H1 (cell line): ENCODE data around the gene TRIM22. TPM values are rescaled to one million over a fixed set of nuclear protein-coding genes. Genes with fewer than 3 reads are reported as not detected.

Experiments used
- CTCF ChIA-PET: fragments of 300-600 bp; sonication (Branson Sonifier 250); formaldehyde crosslinking; loops from one replicate; lab custom pipeline; 2021; ENCODE audit not compliant: partially characterized antibody; lab: Charles Lee
- POLR2A ChIA-PET: fragments of 300-600 bp; sonication (Branson Sonifier 250); formaldehyde crosslinking; loops from one replicate; lab custom pipeline; 2021; ENCODE audit warnings: inconsistent platforms; ENCODE audit not compliant: partially characterized antibody; lab: Charles Lee
- DNase-seq, 2 experiments: peaks; one replicate each; pipeline versions ENCODE4 v3.0.0 to v3.0.0-alpha.2; 2010 to 2022; ENCODE audit warnings: low spot score in 2 of 2, low read depth in 1 of 2, mixed read lengths in 1 of 2
- FAIRE-seq: peaks from 2 replicates; lab custom pipeline; 2011; peaks lifted over from hg19 to GRCh38; lab: Jason Lieb, UNC
- H2AFZ ChIP-seq: 2 replicates; pipeline ENCODE4 v1.8.1; 2012; ENCODE audit warnings: low read length, inconsistent platforms
- H2AK5ac ChIP-seq: 2 replicates; pipeline ENCODE4 v1.6.1; 2013; ENCODE audit warnings: low read depth, low read length
- H2BK120ac ChIP-seq: replicated peaks from 2 replicates; pipeline ENCODE3; 2013; ENCODE audit warnings: low read depth, low read length, inconsistent platforms
- H2BK12ac ChIP-seq: 2 replicates; pipeline ENCODE4 v1.6.1; 2013; ENCODE audit warnings: low read depth, low read length
- H2BK15ac ChIP-seq: 2 replicates; pipeline ENCODE4 v1.6.1; 2013; ENCODE audit warnings: low read length
- H2BK20ac ChIP-seq: 2 replicates; pipeline ENCODE4 v1.6.1; 2013; ENCODE audit warnings: low read length
- H2BK5ac ChIP-seq: 2 replicates; pipeline ENCODE4 v1.6.1; 2013; ENCODE audit warnings: low read depth, low read length
- H3K14ac ChIP-seq: 2 replicates; pipeline ENCODE4 v1.6.1; 2013; ENCODE audit warnings: inconsistent platforms; ENCODE audit not compliant: insufficient read length
- H3K18ac ChIP-seq: 2 replicates; pipeline ENCODE4 v1.6.1; 2013; ENCODE audit warnings: low read length; ENCODE audit errors: extremely low read depth
- H3K23ac ChIP-seq: 2 replicates; pipeline ENCODE4 v1.6.1; 2013; ENCODE audit warnings: inconsistent platforms; ENCODE audit not compliant: insufficient read length
- H3K23me2 ChIP-seq: 2 replicates; pipeline ENCODE4 v1.6.1; 2013; ENCODE audit warnings: low read depth, low read length
- H3K27ac ChIP-seq: 2 replicates; pipeline ENCODE4 v1.6.1; 2011; ENCODE audit warnings: low read depth, low read length, inconsistent platforms
- H3K27me3 ChIP-seq, 4 experiments: replicated peaks in 1 of 4; 1 replicate in 1 of 4; 2 replicates in 3 of 4; pipeline versions ENCODE4 v1.6.1 to v1.8.1; 2011 to 2013; ENCODE audit warnings: low read length in 3 of 4, mild to moderate bottlenecking in 3 of 4, inconsistent platforms in 2 of 4, mixed read lengths in 2 of 4, moderate library complexity in 1 of 4; ENCODE audit not compliant: control insufficient read depth in 3 of 4, insufficient read depth in 3 of 4; ENCODE audit errors: extremely low read depth in 1 of 4
- H3K36me3 ChIP-seq, 4 experiments: 2 replicates each; pipeline versions ENCODE4 v1.6.1 to v1.8.1; 2011 to 2013; ENCODE audit warnings: mild to moderate bottlenecking in 4 of 4, low read length in 3 of 4, moderate library complexity in 2 of 4, control low read depth in 1 of 4, inconsistent platforms in 1 of 4; ENCODE audit not compliant: insufficient read depth in 4 of 4, control insufficient read depth in 2 of 4
- H3K4ac ChIP-seq: replicated peaks from 2 replicates; pipeline ENCODE3; 2013; ENCODE audit warnings: low read length, low read depth, mixed read lengths, inconsistent platforms; ENCODE audit not compliant: insufficient read length
- H3K4me1 ChIP-seq, 4 experiments: replicated peaks in 1 of 4; 1 replicate in 1 of 4; 2 replicates in 3 of 4; pipeline versions ENCODE4 v1.6.1 to v1.8.1; 2011 to 2013; ENCODE audit warnings: low read length in 3 of 4, inconsistent platforms in 2 of 4, mixed read lengths in 1 of 4; ENCODE audit not compliant: insufficient read depth in 4 of 4, control insufficient read depth in 3 of 4
- H3K4me2 ChIP-seq, 2 experiments: 2 replicates each; pipeline versions ENCODE4 v1.6.1 to v1.8.1; 2011 to 2013; ENCODE audit warnings: low read depth in 2 of 2, low read length in 2 of 2, control low read depth in 1 of 2, inconsistent platforms in 1 of 2, mild to moderate bottlenecking in 1 of 2; ENCODE audit not compliant: insufficient read depth in 1 of 2
- H3K4me3 ChIP-seq, 4 experiments: fragments of 200-600, 300-600 bp in 1 of 4; sonication (generic), shearing (Covaris generic), sonication (Bioruptor Twin) in 1 of 4; 2 replicates each; pipeline versions ENCODE4 v1.5.1 to v1.8.1; 2011 to 2016; ENCODE audit warnings: low read length in 4 of 4, low read depth in 3 of 4, control low read depth in 2 of 4, inconsistent platforms in 2 of 4, mild to moderate bottlenecking in 2 of 4, mixed read lengths in 1 of 4, moderate library complexity in 1 of 4; ENCODE audit not compliant: insufficient read depth in 2 of 4; ENCODE audit errors: extremely low read depth in 1 of 4
- H3K56ac ChIP-seq: replicated peaks from 2 replicates; pipeline ENCODE3; 2013; ENCODE audit warnings: low read depth, mild to moderate bottlenecking, mixed read lengths, low read length, inconsistent platforms; ENCODE audit not compliant: insufficient read length
- H3K79me1 ChIP-seq: 2 replicates; pipeline ENCODE4 v1.6.1; 2013; ENCODE audit warnings: low read depth, low read length, control low read depth
- H3K79me2 ChIP-seq, 2 experiments: 2 replicates each; pipeline versions ENCODE4 v1.6.1 to v1.8.1; 2012 to 2013; ENCODE audit warnings: low read length in 2 of 2, mild to moderate bottlenecking in 2 of 2, inconsistent platforms in 1 of 2; ENCODE audit not compliant: insufficient read depth in 2 of 2, control insufficient read depth in 1 of 2
- H3K9ac ChIP-seq, 4 experiments: replicated peaks in 1 of 4; 1 replicate in 1 of 4; 2 replicates in 3 of 4; pipeline versions ENCODE4 v1.6.1 to v1.8.1; 2011 to 2013; ENCODE audit warnings: low read depth in 3 of 4, low read length in 3 of 4, control low read depth in 2 of 4, mild to moderate bottlenecking in 2 of 4, moderate library complexity in 2 of 4, inconsistent platforms in 1 of 4; ENCODE audit errors: extremely low read depth in 1 of 4
- H3K9me3 ChIP-seq, 2 experiments: 2 replicates each; pipeline versions ENCODE4 v1.6.1 to v1.8.1; 2012 to 2013; ENCODE audit warnings: mild to moderate bottlenecking in 2 of 2, moderate library complexity in 2 of 2, control low read depth in 1 of 2, inconsistent platforms in 1 of 2, low read depth in 1 of 2, low read length in 1 of 2, mixed read lengths in 1 of 2; ENCODE audit not compliant: insufficient read depth in 2 of 2
- H4K20me1 ChIP-seq, 2 experiments: replicated peaks in 1 of 2; 2 replicates each; pipeline versions ENCODE3 to v1.8.1; 2011 to 2013; ENCODE audit warnings: inconsistent platforms in 2 of 2, low read length in 2 of 2, mild to moderate bottlenecking in 1 of 2; ENCODE audit not compliant: insufficient read depth in 2 of 2, control insufficient read depth in 1 of 2
- H4K5ac ChIP-seq: 2 replicates; pipeline ENCODE4 v1.6.1; 2013; ENCODE audit warnings: low read length, low read depth, mixed read lengths, inconsistent platforms; ENCODE audit not compliant: insufficient read length
- H4K8ac ChIP-seq: 2 replicates; pipeline ENCODE4 v1.8.0; 2013; ENCODE audit warnings: mild to moderate bottlenecking, moderate library complexity, low read length, inconsistent platforms; ENCODE audit not compliant: insufficient read depth; ENCODE audit errors: extremely low read depth
- H4K91ac ChIP-seq: replicated peaks from 2 replicates; pipeline ENCODE3; 2013; ENCODE audit warnings: low read length, mixed read lengths, inconsistent platforms; ENCODE audit not compliant: insufficient read length
- BACH1 ChIP-seq: IDR thresholded peaks from 2 replicates; pipeline ENCODE4 v1.6.1; 2012; ENCODE audit warnings: low read length, improper control_type of control experiment
- BRCA1 ChIP-seq: IDR thresholded peaks from 2 replicates; pipeline ENCODE4 v1.6.1; 2012; ENCODE audit warnings: low read depth, low read length, improper control_type of control experiment
- CTBP2 ChIP-seq: IDR thresholded peaks from 2 replicates; pipeline ENCODE4 v1.7.0; 2011; ENCODE audit warnings: borderline replicate concordance, mild to moderate bottlenecking, moderate library complexity, mixed read lengths, low read length; ENCODE audit not compliant: insufficient read depth, insufficient read length
- FOSL1 ChIP-seq: IDR thresholded peaks from 2 replicates; pipeline ENCODE4 v1.6.1; 2011; ENCODE audit warnings: mild to moderate bottlenecking, low read depth, low read length, moderate library complexity; ENCODE audit not compliant: insufficient read depth
- RAD21 ChIP-seq, 2 experiments: IDR thresholded peaks in 1 of 2; conservative IDR thresholded peaks in 1 of 2; 2 replicates each; pipeline ENCODE4 v1.6.1; 2011; ENCODE audit warnings: low read depth in 2 of 2, low read length in 2 of 2, improper control_type of control experiment in 1 of 2, inconsistent platforms in 1 of 2, mild to moderate bottlenecking in 1 of 2, moderate library complexity in 1 of 2
- RBBP5 ChIP-seq: IDR thresholded peaks from 2 replicates; pipeline ENCODE4 v1.7.1; 2012; ENCODE audit warnings: low read depth, mild to moderate bottlenecking, inconsistent platforms, low read length, moderate library complexity, borderline replicate concordance
- RNF2 ChIP-seq: fragments of 200-900, 300-1000 bp; sonication (generic); IDR thresholded peaks from 2 replicates; pipeline ENCODE4 v1.7.1; 2016; ENCODE audit warnings: borderline replicate concordance, low read depth, mild to moderate bottlenecking, antibody characterized with exemption, low read length; ENCODE audit not compliant: poor library complexity, severe bottlenecking; ENCODE audit errors: missing control alignments
- SP2 ChIP-seq: IDR thresholded peaks from 2 replicates; pipeline ENCODE4 v1.6.1; 2012; ENCODE audit warnings: mild to moderate bottlenecking, low read length, inconsistent platforms
- TAF7 ChIP-seq: optimal IDR thresholded peaks from 2 replicates; pipeline ENCODE3; 2011; ENCODE audit warnings: low read depth, mild to moderate bottlenecking, inconsistent platforms, low read length, moderate library complexity, borderline replicate concordance
- TEAD4 ChIP-seq: IDR thresholded peaks from 2 replicates; pipeline ENCODE4 v1.6.1; 2012; ENCODE audit warnings: low read depth, low read length, inconsistent platforms, mixed read lengths
- WGBS, 2 experiments: shearing (Covaris generic) in 1 of 2; methylation state at CpG; one replicate each; pipeline versions ENCODE4 v1.1.6 to v1.1.7; 2013 to 2015; ENCODE audit warnings: low lambda C conversion rate in 2 of 2, mixed read lengths in 2 of 2, inconsistent platforms in 1 of 2, low coverage in 1 of 2, missing lambda C conversion rate in 1 of 2; ENCODE audit not compliant: insufficient replicate concordance in 2 of 2, insufficient coverage in 1 of 2, insufficient read length in 1 of 2; ENCODE audit errors: extremely low coverage in 1 of 2, missing lambda C conversion rate in 1 of 2; 5-methylcytosine and 5-hydroxymethylcytosine counted together
- polyA plus RNA-seq, 7 experiments: library from polyadenylated mRNA; depleted of rRNA in 3 of 7; stranded (reverse) in 5 of 7; unstranded in 2 of 7; fragments of >200 nt in 5 of 7; fragments of 200-250 nt in 2 of 7; gene quantifications; 1 replicate in 5 of 7; 2 replicates in 1 of 7; 4 replicates in 1 of 7; pipeline versions ENCODE4 v1.2.1 to v1.2.3, GENCODE V29; 2011 to 2013; ENCODE audit warnings: missing spikeins in 2 of 7, mixed read lengths in 2 of 7
- total RNA-seq: library from RNA; stranded (reverse); fragmentation: NEBNext Ultra II Directional; extraction: Animal tissue kit (Norgen Biotek cat#: 25700); gene quantifications from 2 replicates; pipeline ENCODE4 v1.2.1, GENCODE V29; 2021

Gene TRIM22
- total and polyA plus RNA-seq, 2 of the 8 experiments (the other 6 are each of a cell fraction or from before 2014, with no cell fraction given) = 56.0 to 82.7 TPM

GRCh38 chr11:5658318-5658717 lies 31.3 kb upstream of the TRIM22 start:
- Histone ChIP-seq H3K18ac (no peak overlapping the region), H2BK15ac (no peak overlapping the region), H3K23ac (no peak overlapping the region), H4K8ac (no peak overlapping the region), H3K36me3 (no peaks in the 10 kb centered on the region), H4K20me1 (no peaks in the 10 kb centered on the region), H3K27ac (no peak overlapping the region), H3K4me1 (no peaks in the 10 kb centered on the region), H4K91ac (no peak overlapping the region), H2BK12ac (no peak overlapping the region), H2AK5ac (no peak overlapping the region), H4K5ac (no peak overlapping the region), H3K9me3 (no peaks in the 10 kb centered on the region; a peak in 1 of 4 replicates), H3K56ac (no peak overlapping the region), H3K79me2 (no peaks in the 10 kb centered on the region), H2BK20ac (no peak overlapping the region), H2BK120ac (no peak overlapping the region), H3K27me3 (no peaks in the 10 kb centered on the region), H2AFZ (no peak overlapping the region), H2BK5ac (no peak overlapping the region), H3K23me2 (no peaks in the 10 kb centered on the region), H3K4ac (no peak overlapping the region), H3K9ac (no peak overlapping the region), H3K4me3 (no peak overlapping the region), H3K4me2 (no peak overlapping the region), H3K14ac (no peak overlapping the region), H3K79me1 (no peaks in the 10 kb centered on the region)
- POLR2A ChIA-PET = no interaction called here
- DNase-seq = no peak
- CTCF ChIA-PET = interaction anchor here (1.3 kb wide), 1 partner anchor 33 kb away, joined by 3 read pairs; no protein-coding TSS in a partner anchor
- 87% methylated on average over 5 of the region's 5 CpGs; no CpG with 5 or more reads in 1 of the 2 experiments for WGBS, 2 experiments
- FAIRE-seq = no peak
- no peak for TF ChIP-seq RNF2
- TF ChIP-seq RBBP5 = no peak
- TF ChIP-seq SP2 = no peak
- TF ChIP-seq TAF7 = no peak
- TF ChIP-seq FOSL1 = no peak
- TF ChIP-seq BACH1 = no peak
- no peak for TF ChIP-seq RAD21 (IDR thresholded peaks at IDR 0.05 in 1 of 2, conservative IDR thresholded peaks at IDR 0.05 in 1 of 2; ENCODE audit: low read depth in 2 of 2, low read length in 2 of 2)
- no peak for TF ChIP-seq BRCA1
- TF ChIP-seq CTBP2 = no peak
- no peak for TF ChIP-seq TEAD4
